GM18499 (cell line): ENCODE measurements around the gene TSPAN11.

Experiments used
- ATAC-seq: cut with Tn5 transposase; IDR thresholded peaks from one replicate; pipeline ENCODE4 v1.9.1; 2021; ENCODE audit warnings: moderate number of reproducible peaks; ENCODE audit not compliant: insufficient read depth, unreplicated experiment

TSPAN11 gene

DNA sequence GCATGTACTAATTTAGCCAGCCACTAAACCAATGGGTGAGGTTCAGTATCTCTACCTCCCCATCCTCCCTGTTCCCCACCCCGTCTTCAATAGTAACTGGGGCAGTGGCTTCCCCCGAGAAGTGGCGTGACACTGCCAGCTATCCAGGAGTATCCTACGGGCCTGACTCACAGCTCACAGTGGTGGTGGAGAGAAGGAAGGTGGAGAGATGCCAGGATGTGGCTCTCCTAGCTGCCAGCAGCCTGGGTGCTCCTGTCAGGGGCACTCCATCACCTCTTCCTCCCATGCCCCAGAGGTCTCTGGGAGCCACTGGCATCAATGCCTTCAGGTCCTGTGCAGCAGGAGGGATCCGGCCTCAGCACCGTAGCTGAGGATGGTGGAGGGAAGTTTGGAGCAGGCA, 49.0 kb downstream of the TSPAN11 start:
- no peak for ATAC-seq

DNA sequence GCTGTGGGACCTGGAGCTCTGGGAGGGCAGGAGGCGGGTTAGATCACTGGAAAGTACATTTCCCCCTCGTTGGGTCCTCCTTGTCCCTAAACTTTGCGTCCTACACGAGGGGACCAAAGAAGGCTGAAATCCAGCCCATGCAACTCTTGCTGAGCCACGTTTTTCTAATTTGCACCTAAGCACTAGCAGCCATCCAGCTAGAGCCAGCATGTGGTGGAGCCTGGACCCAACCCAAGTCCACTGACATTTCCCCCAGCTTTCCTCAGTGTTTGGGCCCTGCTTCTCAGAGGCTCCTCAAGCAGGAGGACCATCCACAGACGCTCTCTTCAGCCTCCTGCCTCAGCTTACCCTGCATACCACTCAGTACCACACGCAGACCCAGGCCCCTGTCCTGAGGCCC, 49.7 kb downstream of the TSPAN11 start:
- no peak for ATAC-seq

DNA sequence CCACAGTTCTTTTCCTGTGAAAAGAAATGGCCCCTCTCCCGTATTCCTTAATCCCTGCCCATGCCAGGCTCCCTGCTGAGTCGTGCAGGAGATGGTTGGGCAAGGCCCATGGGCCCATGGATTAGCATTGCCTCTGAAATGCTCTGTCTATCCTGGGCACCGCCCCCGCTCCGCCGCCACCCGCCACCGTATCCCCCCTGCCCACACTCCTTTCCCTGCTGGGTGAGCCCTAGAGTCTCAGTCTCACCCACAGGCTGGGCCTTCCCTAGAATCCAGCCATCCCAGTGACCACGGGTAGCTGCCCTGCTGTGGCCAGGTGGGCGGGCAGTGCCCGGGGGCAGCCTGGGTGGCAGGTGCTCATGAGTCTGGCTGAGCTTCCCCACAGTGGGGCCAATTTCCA, 50.6 kb downstream of the TSPAN11 start:
- no peak for ATAC-seq

DNA sequence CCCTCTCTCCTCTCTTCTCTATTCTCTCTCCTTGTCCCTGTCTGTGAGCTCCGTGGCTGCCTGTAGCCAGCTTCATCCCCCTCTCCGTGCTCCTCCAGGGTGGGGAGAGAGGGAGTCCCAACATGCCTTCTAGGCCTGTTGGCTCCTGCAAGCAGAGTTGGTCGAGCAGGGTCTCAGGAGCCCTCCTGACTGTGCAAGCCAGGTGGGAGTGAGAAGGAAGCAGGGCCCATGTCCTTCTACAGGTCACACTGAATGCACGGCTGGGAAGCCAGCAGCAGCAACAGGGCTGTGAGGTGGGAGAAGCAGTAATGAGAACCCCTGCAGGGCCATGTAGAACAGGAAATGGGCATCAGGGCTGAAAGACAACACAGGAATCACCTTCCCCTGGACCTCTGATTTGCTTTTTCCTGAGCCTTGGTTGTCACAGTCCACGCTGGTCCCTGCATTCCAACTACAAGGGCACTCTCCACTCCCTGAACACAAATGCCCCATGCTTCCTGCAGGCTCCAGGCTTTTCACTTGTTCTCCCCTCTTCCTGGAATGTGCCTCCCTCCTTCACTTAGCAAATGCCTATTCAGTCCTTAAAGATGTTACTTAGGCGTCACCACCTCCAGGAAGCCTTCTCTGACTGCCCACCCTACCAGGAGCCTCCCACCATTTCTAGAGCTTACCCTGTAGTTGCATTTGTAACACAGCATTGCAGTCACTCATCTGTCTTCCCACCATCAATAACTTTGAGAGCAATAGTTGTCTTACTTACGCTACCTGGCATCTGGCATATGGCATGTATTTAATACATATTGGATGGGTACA, 51.2 kb downstream of the TSPAN11 start:
- ATAC-seq, result no peak

DNA sequence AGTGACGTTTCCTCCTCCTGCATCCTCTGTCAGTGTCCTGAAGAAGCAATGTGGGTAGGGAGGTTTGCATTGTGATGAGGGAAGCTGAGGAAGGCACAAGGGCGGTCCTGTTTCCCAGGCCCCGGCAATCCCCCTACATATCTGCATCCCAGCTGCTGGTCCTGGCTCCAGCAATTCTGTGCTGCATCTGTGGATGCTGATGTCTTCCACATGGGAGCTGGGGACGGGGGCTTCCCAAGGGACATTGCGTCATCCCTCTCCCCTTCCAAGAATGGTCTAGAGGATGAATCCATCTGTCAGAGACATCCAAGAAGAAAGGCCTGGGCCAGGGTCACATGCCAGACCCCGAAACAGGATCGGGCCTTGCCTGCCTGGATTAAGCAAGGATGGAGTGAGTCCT, 52.1 kb downstream of the TSPAN11 start:
- no peak for ATAC-seq

DNA sequence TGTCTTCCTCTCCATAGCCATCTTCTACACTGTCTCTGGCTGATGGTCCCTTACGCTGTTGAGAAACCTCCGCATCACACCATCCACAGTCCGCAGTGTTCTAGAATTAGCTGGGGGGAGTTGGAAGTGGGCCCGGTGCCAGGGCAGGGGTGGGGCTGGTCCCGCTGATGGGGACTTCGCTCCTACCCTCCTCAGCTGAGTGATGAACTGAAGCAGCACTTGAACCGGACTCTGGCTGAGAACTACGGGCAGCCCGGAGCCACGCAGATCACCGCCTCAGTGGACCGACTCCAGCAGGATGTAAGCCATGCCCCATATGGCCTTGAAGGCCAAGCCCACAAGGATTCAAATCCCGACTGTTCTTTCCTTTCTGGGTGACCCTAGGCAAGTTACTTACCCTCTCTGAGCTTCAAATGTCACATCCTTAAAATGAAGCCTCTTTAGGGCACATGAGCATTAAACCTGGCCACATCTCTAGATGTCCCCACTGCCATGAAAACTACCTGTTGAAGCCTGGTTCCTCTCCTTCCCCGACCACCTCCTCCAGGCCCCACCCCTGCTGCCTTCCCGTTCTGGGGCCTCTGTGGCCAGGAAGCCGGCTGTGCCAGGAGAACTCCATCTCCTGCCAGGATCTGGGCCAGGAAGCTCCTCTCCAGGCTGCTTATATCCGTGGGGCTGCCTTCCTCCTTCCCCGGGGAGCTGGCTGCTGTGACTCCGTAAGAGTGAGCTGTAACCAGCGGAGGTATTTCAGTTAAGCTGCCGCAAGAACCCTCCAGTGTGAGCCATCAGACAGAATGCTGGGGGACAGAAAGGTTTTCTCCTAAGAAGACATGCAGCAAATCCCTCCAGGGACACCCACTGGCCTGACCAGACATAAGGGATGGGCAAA, 53.1 kb downstream of the TSPAN11 start:
- no peak for ATAC-seq

DNA sequence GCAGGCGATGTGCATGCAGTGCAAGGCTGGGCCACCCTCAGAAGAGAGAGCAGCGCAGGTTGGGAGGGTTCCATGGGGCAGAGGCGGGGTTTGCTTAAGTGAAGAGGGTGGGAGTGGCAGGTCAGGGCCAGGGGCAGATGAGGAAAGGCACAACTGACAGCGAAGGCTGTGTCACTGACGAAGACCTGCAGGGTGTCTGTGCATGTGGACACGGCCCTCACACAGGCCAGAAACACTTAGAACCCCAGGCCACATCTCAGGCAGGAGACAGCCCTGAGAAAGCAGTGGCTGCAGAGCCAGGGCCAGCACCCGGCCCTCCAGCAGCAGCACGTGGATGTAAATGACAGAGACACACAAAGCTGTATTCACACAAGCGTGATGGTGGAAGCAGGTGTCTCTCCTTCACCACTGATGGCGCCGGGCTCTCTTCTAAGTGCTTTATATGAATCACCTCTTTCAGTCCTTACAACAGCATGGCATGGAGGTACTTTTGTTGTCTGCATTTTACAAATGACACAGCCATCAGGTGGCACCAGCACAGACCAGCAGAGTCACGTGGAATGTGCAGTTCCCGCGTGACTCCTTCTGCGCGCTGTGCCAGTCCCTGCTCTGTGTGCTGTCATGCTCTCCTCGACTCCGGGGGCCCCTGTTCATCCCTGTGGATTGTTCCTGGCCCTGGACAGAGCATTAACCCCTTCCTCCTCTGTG, 54.6 kb downstream of the TSPAN11 start:
- ATAC-seq, result no peak

DNA sequence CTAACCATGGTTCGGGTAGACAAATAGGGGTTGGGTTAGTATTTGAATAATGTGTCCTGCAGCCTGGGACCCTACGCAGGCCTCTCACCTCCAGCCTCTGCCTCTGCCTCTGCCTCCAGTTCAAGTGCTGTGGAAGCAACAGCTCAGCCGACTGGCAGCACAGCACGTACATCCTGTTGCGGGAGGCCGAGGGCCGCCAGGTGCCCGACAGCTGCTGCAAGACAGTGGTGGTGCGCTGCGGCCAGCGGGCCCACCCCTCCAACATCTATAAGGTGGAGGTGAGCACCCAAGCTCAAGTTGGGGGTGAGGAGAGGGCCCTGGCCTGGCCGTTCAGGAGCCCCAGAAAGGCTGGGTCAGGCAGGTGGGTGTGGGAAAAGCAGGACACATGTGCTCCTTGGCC, 55.9 kb downstream of the TSPAN11 start:
- ATAC-seq, result no peak

DNA sequence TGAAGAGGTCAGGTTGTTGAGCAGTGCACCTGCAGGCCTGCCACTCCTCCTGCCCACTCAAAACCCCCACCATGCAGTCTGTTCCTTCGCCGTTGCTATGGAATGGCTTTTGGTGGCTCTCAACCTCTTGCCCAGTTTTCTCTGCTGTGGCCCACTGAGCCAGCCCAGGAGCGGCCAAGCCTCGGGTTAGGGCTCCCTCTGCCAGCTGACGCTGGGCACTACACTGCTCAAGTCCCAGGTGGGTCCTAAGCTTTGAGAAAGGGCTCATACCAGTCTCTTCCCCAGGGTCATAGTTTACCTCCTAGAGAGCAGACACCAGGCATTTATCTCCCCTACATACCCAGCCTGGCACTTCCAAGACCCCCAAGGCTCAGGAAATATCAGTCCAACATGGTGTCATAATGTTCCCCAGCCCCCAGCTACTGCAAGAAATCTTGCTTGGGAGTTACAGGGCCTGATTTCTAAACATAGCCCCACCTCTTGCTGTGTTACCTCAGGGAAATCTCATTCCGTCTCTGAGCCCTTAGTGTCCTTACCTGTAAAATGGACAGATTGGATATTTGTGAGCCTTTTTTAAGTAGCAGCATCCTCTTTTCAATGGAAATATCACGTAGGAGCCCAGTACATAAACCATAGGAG, 59.4 kb downstream of the TSPAN11 start:
- ATAC-seq, result no peak

DNA sequence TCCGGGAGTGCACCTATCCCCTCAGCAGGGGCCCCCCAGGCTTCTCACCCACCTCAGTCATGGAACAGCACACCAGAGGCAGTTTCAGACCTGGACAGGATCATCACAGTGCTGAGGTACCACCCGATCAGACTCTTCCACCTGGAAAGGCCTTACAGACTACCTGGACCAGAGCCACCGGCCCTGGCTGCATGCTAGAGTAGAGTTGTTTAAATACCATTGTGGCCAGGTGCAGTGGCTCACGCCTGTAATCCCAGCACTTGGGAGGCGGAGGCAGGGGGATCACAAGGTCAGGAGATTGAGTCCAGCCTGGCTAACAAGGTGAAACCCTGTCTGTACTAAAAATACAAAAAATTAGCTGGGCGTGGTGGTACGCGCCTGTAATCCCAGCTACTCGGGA, 61.5 kb downstream of the TSPAN11 start:
- ATAC-seq, result no peak

DNA sequence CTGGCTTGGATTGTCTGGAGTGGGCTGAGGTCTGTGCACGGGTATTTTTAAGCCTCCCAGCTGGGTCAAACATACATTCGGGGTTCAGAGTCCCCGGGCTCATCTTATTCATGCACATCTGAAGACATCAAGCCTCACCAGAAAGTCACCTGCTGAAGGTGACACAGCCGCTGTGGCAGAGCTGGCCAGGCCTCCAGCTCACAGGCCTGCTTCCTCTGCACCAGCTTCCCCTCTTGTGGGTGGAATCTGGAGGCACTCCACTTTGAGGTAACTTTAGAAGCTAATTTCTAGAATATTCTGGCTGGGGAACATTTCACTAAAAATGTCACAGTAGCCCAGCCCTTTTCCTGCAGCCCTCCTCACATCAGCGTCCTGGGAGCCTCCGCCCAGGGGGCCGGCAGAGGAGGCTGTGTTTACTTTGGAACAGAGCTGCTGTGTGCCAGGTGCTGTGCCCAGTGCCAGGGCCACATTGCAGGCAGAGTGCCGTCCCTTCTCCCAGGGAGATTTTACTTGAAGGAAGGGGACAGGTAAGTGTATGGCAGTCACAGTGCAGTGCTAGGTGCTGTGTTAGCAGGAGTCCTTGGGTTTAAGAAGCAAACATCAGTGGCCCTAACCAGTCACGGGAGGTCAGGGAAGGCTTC, 62.2 kb downstream of the TSPAN11 start:
- ATAC-seq, result no peak

DNA sequence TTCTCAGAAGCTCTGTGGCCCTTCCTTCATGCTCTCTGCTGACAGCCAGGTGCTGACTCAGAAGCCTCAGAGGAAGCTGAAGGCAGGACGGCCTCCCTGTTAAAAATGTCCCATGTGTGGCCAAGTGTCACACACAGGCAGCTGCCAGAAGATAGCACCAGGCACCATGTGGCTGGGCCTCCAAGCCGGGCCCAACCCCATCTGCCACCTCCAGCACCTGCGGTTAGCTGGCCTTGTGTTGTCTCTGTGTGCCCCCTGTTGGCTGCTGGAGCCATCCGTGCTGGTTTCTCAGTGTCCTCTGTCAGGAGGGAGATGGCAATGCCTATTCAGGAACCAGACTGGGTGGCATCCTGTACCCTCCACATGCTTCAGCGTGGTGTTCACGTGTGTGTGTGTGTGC, 63.2 kb downstream of the TSPAN11 start:
- no peak for ATAC-seq

DNA sequence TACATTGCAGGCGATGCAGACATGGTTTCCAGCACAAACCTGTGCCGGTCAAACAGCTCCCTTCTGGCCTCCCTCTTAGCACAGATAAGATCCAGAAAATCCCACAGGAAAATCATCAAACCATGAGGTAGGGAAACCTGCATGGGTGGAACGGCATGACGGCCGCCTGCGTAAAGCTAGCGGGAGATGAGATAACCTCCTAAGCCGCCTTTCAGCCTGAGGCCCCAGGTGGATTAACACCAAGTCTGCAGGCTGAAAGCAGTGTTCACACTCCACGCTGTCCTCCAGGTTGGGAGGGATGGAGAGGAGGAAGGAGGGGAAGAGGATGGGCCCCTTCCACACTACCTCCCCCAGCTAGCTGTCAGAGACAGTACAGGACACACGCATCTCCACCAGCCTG, 63.8 kb downstream of the TSPAN11 start:
- ATAC-seq, result no peak

DNA sequence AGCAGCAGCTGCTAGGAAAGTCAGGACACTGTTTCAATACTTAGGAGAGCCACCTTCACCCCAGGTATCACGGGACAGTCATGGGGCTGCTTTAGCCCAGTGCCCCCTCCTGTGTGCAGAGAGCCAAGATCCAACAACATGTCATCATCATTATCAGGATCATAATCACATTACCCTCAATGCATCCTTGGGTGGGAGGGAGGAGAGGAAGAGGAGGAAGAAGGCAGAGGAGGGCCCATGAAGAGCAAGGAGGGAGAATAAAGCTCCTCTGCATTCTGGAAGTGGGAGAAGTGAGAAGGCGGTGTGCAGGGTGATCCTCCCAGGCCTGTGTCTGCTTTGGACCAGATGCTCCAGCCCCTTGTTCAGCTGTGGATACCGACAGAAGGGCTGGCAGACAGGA, 64.2 kb downstream of the TSPAN11 start:
- ATAC-seq, result no peak

DNA sequence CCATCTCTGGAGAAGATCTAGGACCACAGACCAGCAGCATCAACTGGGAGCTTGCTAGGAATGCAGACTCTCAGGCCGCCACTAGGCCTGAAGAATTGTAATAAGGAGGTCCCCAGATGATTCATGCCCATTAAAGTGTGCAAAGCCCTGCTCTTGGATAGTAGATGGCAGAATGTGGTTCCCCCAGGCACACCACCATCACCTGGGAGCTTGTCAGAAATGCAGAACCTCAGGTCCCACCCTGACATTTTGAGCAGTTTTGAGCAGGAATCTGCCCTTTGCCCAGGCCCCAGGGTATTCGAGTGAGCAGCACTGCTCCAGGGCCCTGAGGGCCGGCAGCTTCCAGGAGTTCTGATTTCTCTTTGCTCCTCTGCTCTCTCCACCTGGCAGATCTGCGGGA, 64.9 kb downstream of the TSPAN11 start:
- no peak for ATAC-seq

DNA sequence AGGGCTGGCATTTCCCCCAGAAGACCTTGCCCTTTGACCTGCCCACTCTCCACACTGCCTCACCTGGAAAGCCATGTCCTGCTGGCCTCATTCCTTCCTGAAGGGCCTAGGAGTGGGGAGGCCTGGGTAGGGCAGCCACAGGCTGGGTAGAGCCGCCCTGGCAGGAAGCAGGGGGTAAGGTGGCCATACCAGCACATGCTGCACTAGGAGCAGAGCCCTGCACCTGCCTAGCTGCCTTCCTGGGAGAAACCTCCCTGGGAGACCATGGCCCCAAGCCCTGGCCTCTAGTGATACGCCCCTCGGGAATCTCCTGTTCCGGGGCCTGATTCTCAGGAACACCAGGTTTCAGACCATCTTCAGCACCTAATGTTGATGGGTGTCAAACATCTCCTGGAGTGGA, 65.8 kb downstream of the TSPAN11 start:
- ATAC-seq, result no peak

DNA sequence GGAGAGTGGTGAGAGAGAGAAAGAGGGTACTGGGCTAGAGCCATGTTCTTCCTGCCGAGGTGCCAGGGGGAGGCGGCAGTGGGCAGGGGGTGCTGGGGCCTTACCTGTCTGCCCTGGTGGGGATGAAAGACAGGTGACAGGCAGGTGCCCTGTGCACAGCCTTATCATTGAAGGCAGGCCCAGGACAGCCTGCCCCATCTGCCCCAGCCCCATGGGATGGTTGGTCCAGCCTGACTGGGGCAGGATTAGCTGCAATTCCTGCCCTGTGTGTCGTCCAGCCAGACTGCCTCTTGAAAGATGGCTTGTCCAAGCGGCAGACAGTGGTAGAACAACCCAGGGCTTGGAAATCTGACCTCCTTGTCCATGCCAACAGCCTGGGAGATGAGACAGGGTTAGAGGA, 67.2 kb downstream of the TSPAN11 start:
- ATAC-seq, result no peak

DNA sequence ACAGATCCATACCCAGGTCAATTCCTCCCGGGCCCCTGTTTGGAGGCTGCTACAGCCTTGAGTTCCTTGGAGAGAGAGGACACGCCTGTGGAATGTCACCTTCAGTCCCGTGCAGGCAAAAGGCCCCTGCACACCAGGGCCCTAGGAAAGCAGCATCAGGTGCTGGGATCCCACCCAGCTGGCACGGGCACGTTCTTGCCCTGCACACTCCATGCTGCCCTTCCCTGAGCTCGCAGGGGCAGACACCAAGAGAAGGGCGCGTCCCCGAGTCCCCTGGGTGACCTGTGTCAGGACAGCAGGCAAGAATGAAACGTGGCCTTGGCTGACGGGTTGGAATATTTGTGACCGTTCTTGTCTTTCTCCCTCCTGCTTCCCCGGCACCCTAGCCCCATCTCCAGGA, 67.7 kb downstream of the TSPAN11 start:
- no peak for ATAC-seq

DNA sequence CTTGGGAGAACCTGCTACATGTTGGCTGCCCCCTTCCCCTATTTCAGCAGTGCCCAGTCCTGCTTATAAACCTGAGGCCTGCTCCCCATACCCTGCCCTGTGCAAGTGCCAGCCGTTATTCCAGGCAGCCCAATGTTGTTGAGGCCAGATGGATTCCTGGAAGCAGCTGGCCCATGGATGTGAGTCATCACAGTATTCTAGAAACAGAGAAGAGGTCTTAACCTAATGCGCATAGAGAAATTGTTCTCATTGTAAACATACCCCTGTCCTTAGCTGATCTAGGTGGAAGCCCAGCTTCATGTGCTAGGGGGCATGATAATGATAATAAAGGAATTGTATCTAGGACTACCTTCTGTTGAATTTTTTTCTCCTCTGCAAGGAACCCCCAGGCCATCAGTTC, 69.7 kb downstream of the TSPAN11 start:
- no peak for ATAC-seq

DNA sequence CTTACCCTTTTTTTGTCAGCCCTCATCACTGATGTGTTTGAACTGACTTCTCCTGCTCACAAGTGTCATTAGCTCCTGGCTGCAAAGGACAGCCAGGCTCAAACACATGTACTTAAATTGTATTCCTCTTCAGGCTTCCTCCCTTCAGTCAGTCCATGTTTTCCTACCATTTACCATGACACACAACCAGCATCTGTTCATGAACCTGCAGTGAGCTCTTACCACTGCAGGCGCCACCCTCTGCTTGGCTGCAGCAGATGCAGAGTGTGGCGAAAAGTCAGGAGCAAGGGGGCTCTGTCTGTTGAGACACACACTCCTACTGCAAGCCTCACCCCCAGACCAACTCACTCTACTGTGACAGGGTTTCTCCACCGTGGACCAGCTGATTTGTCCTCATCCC, 70.2 kb downstream of the TSPAN11 start:
- no peak for ATAC-seq
